ENCODE measurements around the gene TYMP. TPM values are rescaled to one million over a fixed set of nuclear protein-coding genes. Genes with fewer than 3 reads are reported as not detected.
A peak's percentile ranks its signal among the peaks of the same experiment; 100 is the strongest.

TYMP gene
- total RNA-seq, 1 experiment from 2014 or later = 41.0 TPM

GRCh38 chr22:50516068-50516467, 13.7 kb downstream of the TYMP start:
- Mint-ChIP-seq H3K27ac (ENCODE audit: low read depth, unreplicated experiment) (no peak overlapping the region), H3K4me3 (ENCODE audit: unreplicated experiment) (no peak overlapping the region), H3K4me1 (ENCODE audit: insufficient read depth, unreplicated experiment) (no peaks in the 10 kb centered on the region), H3K27me3 (ENCODE audit: insufficient read depth, unreplicated experiment) (no peaks in the 10 kb centered on the region), H3K36me3 (ENCODE audit: insufficient read depth, unreplicated experiment) (peaks cover 45% of the 10 kb centered on the region), H3K9me3 (ENCODE audit: unreplicated experiment) (no peaks in the 10 kb centered on the region)
- TF ChIP-seq CTCF (IDR thresholded peaks at IDR 0.05; ENCODE audit: unreplicated experiment) = no peak
- POLR2A ChIA-PET = interaction anchor here (0.6 to 3.0 kb wide), 2 partner anchors 9 to 32 kb away, joined by 3 to 22 read pairs; partner anchors contain the start of gene SCO2
- intact Hi-C loops (cut with micrococcal nuclease) = no loop called here
- BruUV-seq (replicated peaks) = no TSS peak
- CTCF ChIA-PET = no interaction called here
- no peak for DNase-seq (ENCODE audit: unreplicated experiment)

- DNase-seq (ENCODE audit: unreplicated experiment) = no peak
- Mint-ChIP-seq H3K27ac (ENCODE audit: low read depth, unreplicated experiment) (no peak overlapping the region), H3K9me3 (ENCODE audit: unreplicated experiment) (no peaks in the 10 kb centered on the region), H3K36me3 (ENCODE audit: insufficient read depth, unreplicated experiment) (peaks cover 20% of the 10 kb centered on the region), H3K4me1 (ENCODE audit: insufficient read depth, unreplicated experiment) (peaks cover 12% of the 10 kb centered on the region), H3K4me3 (ENCODE audit: unreplicated experiment) (no peak overlapping the region), H3K27me3 (ENCODE audit: insufficient read depth, unreplicated experiment) (no peaks in the 10 kb centered on the region)
- ChIA-PET POLR2A (interaction anchor here (3.0 kb wide), 1 partner anchor 12 kb away, joined by 22 read pairs; the partner anchor contains the start of gene SCO2), CTCF (no interaction called here)
- no TSS peak for BruUV-seq (replicated peaks)
- intact Hi-C loops (cut with micrococcal nuclease) = no loop called here
- TF ChIP-seq CTCF (IDR thresholded peaks at IDR 0.05; ENCODE audit: unreplicated experiment) = no peak
Measured at GRCh38 chr22:50513175-50513574, 16.6 kb downstream of the TYMP start.

- TF ChIP-seq CTCF (IDR thresholded peaks at IDR 0.05; ENCODE audit: unreplicated experiment) = no peak
- BruUV-seq (replicated peaks) = TSS peak; percentile 53
- H3K27me3 Mint-ChIP-seq (ENCODE audit: insufficient read depth, unreplicated experiment) = no peaks in the 10 kb centered on the region
- H3K9me3 Mint-ChIP-seq (ENCODE audit: unreplicated experiment) = no peaks in the 10 kb centered on the region
- H3K27ac Mint-ChIP-seq (ENCODE audit: low read depth, unreplicated experiment) = peak overlapping the region; percentile 92
- H3K36me3 Mint-ChIP-seq (ENCODE audit: insufficient read depth, unreplicated experiment) = peaks cover 19% of the 10 kb centered on the region
- intact Hi-C loops (cut with micrococcal nuclease) = loop anchor here (5.0 kb wide), 1 partner anchor 113 kb away; no protein-coding TSS in a partner anchor
- DNase-seq (ENCODE audit: unreplicated experiment) = no peak
- POLR2A ChIA-PET = interaction anchor here (0.6 to 6.3 kb wide), 12 partner anchors 14 to 205 kb away, joined by 3 to 113 read pairs (median 12); partner anchors contain the start of genes CHKB, SCO2, SYCE3 and TYMP
- peaks cover 12% of the 10 kb centered on the region for H3K4me1 Mint-ChIP-seq (ENCODE audit: insufficient read depth, unreplicated experiment)
- CTCF ChIA-PET = interaction anchor here (0.5 to 1.4 kb wide), 8 partner anchors 9 to 115 kb away, joined by 3 to 7 read pairs (median 4); partner anchors contain the start of gene SCO2
- H3K4me3 Mint-ChIP-seq (ENCODE audit: unreplicated experiment) = peak overlapping the region; percentile 87
Measured at GRCh38 chr22:50508897-50509296, 20.9 kb downstream of the TYMP start.

GRCh38 chr22:50507991-50508884, 21.6 kb downstream of the TYMP start, which contains the start of gene NCAPH2:
Gene NCAPH2 (plus strand): TSS chr22:50508224. CDS start chr22:50508338, 114 bp downstream.
- H3K27me3 Mint-ChIP-seq (ENCODE audit: insufficient read depth, unreplicated experiment) = no peaks in the 10 kb centered on the region
- intact Hi-C loops (cut with micrococcal nuclease) = loop anchor here (5.0 kb wide), 1 partner anchor 114 kb away; no protein-coding TSS in a partner anchor
- H3K4me3 Mint-ChIP-seq (ENCODE audit: unreplicated experiment) = peak within 1 kb of the TSS; percentile 92
- ChIA-PET POLR2A (interaction anchor here (0.6 to 6.3 kb wide), 22 partner anchors 9 to 266 kb away, joined by 3 to 113 read pairs (median 4); partner anchors contain the start of genes ARSA, CHKB, SCO2 and SYCE3), CTCF (interaction anchor here (0.5 to 1.4 kb wide), 7 partner anchors 15 to 113 kb away, joined by 3 to 7 read pairs (median 3); partner anchors contain the start of gene SCO2)
- H3K27ac Mint-ChIP-seq (ENCODE audit: low read depth, unreplicated experiment) = peak within 1 kb of the TSS; percentile 93
- H3K9me3 Mint-ChIP-seq (ENCODE audit: unreplicated experiment) = no peaks in the 10 kb centered on the region
- DNase-seq (ENCODE audit: unreplicated experiment) = peak; percentile 96
- H3K4me1 Mint-ChIP-seq (ENCODE audit: insufficient read depth, unreplicated experiment) = peaks cover 12% of the 10 kb centered on the region
- no peak for TF ChIP-seq CTCF (IDR thresholded peaks at IDR 0.05; ENCODE audit: unreplicated experiment)
- BruUV-seq (replicated peaks) = no TSS peak
- H3K36me3 Mint-ChIP-seq (ENCODE audit: insufficient read depth, unreplicated experiment) = peaks cover 19% of the 10 kb centered on the region
